Osteocyte (in vitro differentiated cells): ENCODE data around the gene PLXNB1. TPM values are rescaled to one million over a fixed set of nuclear protein-coding genes. Genes with fewer than 3 reads are reported as not detected.

Source experiments
- DNase-seq: peaks from one replicate; pipeline ENCODE4 v3.0.0; 2021; ENCODE audit warnings: mixed read lengths; ENCODE audit not compliant: unreplicated experiment; ENCODE audit errors: extremely low spot score
- H3K27ac Mint-ChIP-seq: one replicate; pipeline ENCODE4 v1.8.0; 2021; ENCODE audit warnings: mild to moderate bottlenecking, mixed read lengths; ENCODE audit not compliant: unreplicated experiment
- H3K27me3 Mint-ChIP-seq: one replicate; pipeline ENCODE4 v1.8.0; 2021; ENCODE audit warnings: mixed read lengths; ENCODE audit not compliant: unreplicated experiment
- H3K36me3 Mint-ChIP-seq: one replicate; pipeline ENCODE4 v1.8.0; 2021; ENCODE audit warnings: mixed read lengths; ENCODE audit not compliant: unreplicated experiment
- H3K4me1 Mint-ChIP-seq: one replicate; pipeline ENCODE4 v1.8.0; 2021; ENCODE audit warnings: mixed read lengths; ENCODE audit not compliant: unreplicated experiment
- H3K4me3 Mint-ChIP-seq: one replicate; pipeline ENCODE4 v1.8.0; 2021; ENCODE audit warnings: mild to moderate bottlenecking, moderate library complexity, mixed read lengths; ENCODE audit not compliant: unreplicated experiment
- H3K9me3 Mint-ChIP-seq: one replicate; pipeline ENCODE4 v1.8.0; 2021; ENCODE audit warnings: mixed read lengths; ENCODE audit not compliant: unreplicated experiment
- total RNA-seq: library from RNA; stranded (reverse); gene quantifications from 2 replicates; pipeline ENCODE4 v1.2.1, GENCODE V29; 2021
- TF ChIP-seq, protein P1 (sequence below): fragments of 200-600 bp; sonication (generic); IDR thresholded peaks from 2 replicates; pipeline ENCODE4 v1.5.0; 2021; ENCODE audit warnings: antibody characterized with exemption, mild to moderate bottlenecking, moderate library complexity

PLXNB1 gene
- total RNA-seq, 1 donor from 2014 or later: 88.2 TPM

DNA sequence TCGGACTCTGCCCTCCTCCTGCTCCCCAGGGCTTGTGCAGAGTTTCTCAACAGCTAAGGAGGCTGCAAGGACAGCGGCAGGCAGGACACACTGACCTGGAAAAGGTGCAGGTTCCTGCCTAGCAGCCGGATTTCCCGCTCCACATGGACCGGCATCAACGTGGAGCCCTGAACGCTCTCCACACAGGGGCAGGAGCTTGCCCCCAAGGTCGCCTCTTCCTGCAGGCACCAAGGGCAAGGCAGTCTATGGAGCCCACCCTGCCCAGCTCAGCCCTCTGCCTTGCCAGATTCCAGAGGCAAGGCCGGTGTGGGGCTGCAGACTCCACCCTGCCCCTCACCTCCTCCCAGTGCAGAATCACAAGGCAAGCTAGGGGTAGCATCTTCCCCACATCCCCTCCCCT lies 10.7 kb downstream of the PLXNB1 start:
- no peak overlapping the region for H3K27ac Mint-ChIP-seq
- H3K9me3 Mint-ChIP-seq: no peaks in the 10 kb centered on the region
- H3K4me1 Mint-ChIP-seq: peaks cover 8% of the 10 kb centered on the region
- no peak overlapping the region for H3K4me3 Mint-ChIP-seq
- no peaks in the 10 kb centered on the region for H3K27me3 Mint-ChIP-seq
- DNase-seq: no peak
- peaks cover 23% of the 10 kb centered on the region for H3K36me3 Mint-ChIP-seq
- TF ChIP-seq, protein P1, sequence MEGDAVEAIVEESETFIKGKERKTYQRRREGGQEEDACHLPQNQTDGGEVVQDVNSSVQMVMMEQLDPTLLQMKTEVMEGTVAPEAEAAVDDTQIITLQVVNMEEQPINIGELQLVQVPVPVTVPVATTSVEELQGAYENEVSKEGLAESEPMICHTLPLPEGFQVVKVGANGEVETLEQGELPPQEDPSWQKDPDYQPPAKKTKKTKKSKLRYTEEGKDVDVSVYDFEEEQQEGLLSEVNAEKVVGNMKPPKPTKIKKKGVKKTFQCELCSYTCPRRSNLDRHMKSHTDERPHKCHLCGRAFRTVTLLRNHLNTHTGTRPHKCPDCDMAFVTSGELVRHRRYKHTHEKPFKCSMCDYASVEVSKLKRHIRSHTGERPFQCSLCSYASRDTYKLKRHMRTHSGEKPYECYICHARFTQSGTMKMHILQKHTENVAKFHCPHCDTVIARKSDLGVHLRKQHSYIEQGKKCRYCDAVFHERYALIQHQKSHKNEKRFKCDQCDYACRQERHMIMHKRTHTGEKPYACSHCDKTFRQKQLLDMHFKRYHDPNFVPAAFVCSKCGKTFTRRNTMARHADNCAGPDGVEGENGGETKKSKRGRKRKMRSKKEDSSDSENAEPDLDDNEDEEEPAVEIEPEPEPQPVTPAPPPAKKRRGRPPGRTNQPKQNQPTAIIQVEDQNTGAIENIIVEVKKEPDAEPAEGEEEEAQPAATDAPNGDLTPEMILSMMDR: no peak

DNA sequence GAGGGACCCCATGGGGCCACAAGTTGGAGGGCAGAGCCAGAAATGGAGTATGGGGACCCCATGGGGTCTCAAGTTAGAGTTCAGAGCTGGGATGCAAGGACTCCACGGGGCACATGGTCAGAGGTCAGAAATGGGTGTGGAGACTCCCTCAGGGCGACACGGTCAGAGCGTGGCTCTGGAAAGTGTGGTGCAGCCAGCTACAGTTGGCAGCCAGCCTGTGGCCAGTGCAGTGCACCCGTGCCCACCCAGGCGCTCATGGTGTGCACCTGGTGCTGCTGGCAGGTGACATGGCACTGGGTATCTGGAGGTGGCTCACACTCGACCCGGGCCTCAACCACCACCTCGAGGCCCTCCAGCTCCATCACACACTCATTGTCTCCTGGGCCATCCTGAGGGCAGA lies 11.2 kb downstream of the PLXNB1 start:
- no peak for DNase-seq
- peaks cover 23% of the 10 kb centered on the region for H3K36me3 Mint-ChIP-seq
- H3K4me1 Mint-ChIP-seq: peaks cover 7% of the 10 kb centered on the region
- H3K27ac Mint-ChIP-seq: no peak overlapping the region
- no peaks in the 10 kb centered on the region for H3K9me3 Mint-ChIP-seq
- no peak overlapping the region for H3K4me3 Mint-ChIP-seq
- TF ChIP-seq, protein P1: no peak
- no peaks in the 10 kb centered on the region for H3K27me3 Mint-ChIP-seq

DNA sequence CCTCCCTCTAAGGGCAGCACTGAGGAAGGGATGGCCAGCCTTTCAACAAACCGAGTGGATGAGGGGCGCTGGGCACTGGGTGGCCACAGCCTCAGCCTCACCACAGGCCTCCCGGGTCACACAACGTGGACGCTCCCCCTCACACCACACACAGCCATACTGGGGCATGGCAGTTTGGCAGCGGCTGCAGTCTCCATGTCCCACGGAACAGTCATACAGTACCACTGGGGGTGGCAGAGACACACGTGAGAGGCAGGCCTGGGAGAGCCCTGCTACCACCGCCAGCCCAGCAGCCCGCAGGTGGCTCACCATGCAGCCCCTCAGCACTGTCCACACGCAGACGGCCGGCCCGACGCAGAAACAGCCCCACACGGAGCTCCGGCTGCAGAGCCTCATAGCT lies 11.7 kb downstream of the PLXNB1 start:
- peaks cover 26% of the 10 kb centered on the region for H3K36me3 Mint-ChIP-seq
- H3K27me3 Mint-ChIP-seq: no peaks in the 10 kb centered on the region
- no peak overlapping the region for H3K27ac Mint-ChIP-seq
- no peak for DNase-seq
- no peak overlapping the region for H3K4me3 Mint-ChIP-seq
- TF ChIP-seq, protein P1: no peak
- no peaks in the 10 kb centered on the region for H3K9me3 Mint-ChIP-seq
- H3K4me1 Mint-ChIP-seq: peaks cover 5% of the 10 kb centered on the region

DNA sequence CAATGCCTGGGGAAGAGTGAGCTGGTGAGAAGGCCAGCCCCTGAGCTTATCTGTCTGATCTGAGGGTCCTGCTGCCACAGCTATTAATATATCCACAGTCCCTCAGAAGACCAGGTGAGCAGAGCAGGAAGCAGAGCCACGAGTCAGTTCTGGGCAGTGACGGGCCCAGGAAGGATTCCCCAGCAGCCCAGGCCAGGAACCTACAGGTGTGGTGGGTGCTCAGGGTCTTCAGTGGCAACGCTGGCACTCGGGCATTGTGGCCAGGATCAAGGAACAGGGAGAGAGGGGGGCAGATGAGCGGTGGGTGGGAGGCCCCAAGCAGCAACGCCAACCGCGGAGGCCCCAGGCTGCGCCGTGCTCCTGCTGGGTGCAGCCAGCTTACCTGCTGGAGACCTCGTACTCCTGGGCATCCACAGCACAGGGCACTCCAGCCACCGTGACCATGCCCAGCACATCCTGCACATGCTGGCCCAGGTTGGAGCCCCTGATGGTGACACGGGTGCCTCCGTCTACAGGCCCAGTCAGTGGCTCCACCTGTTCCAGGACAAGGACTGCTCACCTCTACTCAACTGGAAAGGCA lies 12.3 kb downstream of the PLXNB1 start:
- TF ChIP-seq, protein P1: no peak
- Mint-ChIP-seq H3K4me3 (no peak overlapping the region), H3K27me3 (no peaks in the 10 kb centered on the region), H3K36me3 (peaks cover 28% of the 10 kb centered on the region), H3K27ac (no peak overlapping the region), H3K4me1 (peaks cover 2% of the 10 kb centered on the region), H3K9me3 (no peaks in the 10 kb centered on the region)
- no peak for DNase-seq

DNA sequence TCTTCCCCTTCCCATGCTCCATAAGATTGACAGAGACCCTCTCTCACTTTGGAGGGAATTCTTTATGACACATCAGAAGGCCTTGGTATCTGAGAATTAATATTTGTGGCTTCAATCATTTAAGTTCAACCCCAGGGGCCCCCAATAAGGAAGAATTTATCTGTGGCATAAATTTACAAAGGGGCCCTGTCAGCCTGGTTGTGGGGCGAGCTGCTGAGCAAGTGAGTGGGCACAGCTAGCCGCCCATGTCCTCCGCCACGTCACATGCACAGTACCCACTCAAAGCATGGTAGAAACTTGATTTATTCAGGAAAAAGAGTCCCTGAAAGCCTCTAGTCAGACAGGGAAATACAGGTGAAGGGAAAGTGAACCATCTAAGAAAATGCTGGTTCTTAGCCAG lies 13.3 kb downstream of the PLXNB1 start:
- TF ChIP-seq, protein P1: no peak
- H3K36me3 Mint-ChIP-seq: peaks cover 28% of the 10 kb centered on the region
- no peaks in the 10 kb centered on the region for H3K9me3 Mint-ChIP-seq
- H3K4me3 Mint-ChIP-seq: no peak overlapping the region
- H3K27me3 Mint-ChIP-seq: no peaks in the 10 kb centered on the region
- no peak for DNase-seq
- H3K4me1 Mint-ChIP-seq: no peaks in the 10 kb centered on the region
- H3K27ac Mint-ChIP-seq: no peak overlapping the region
